VCaP (cell line): ENCODE measurements around the gene METTL1.
"Not testable (repeated sequence)": the region's sequence is repeated elsewhere in the genome, so short reads cannot be mapped to it uniquely, and the experiment has no call there.

Source experiments
- H3K27ac ChIP-seq: fragments of 450-650 bp; 2 replicates; pipeline ENCODE4 v1.5.1; 2017
- TF ChIP-seq, protein P1 (sequence below): fragments of 450-650 bp; conservative IDR thresholded peaks from 2 replicates; pipeline ENCODE4 v1.5.1; 2017; ENCODE audit warnings: mild to moderate bottlenecking, moderate library complexity

METTL1 gene

DNA sequence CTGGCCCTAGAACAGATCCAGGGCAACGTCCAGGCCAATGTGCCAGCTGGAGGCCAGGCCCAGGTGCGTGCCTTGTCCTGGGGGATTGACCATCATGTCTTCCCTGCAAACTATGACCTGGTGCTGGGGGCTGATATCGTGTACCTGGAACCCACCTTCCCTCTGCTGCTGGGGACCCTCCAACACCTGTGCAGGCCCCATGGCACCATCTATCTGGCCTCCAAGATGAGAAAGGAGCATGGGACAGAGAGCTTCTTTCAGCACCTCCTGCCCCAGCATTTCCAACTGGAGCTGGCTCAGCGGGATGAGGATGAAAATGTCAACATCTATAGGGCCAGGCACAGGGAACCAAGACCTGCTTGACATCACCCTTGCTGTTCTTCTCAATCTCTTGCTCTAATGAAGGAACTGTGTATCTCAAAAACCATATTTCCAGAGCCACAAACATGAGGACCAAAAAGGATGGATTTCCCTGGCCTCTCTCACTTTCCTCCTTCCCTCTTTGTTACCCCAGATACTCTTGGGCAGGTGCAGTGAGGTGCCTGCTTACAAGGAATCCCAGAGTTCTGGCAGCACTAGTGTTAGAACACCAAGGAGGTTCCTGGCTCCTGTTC, 8.5 kb upstream of the METTL1 start:
- TF ChIP-seq, protein P1, sequence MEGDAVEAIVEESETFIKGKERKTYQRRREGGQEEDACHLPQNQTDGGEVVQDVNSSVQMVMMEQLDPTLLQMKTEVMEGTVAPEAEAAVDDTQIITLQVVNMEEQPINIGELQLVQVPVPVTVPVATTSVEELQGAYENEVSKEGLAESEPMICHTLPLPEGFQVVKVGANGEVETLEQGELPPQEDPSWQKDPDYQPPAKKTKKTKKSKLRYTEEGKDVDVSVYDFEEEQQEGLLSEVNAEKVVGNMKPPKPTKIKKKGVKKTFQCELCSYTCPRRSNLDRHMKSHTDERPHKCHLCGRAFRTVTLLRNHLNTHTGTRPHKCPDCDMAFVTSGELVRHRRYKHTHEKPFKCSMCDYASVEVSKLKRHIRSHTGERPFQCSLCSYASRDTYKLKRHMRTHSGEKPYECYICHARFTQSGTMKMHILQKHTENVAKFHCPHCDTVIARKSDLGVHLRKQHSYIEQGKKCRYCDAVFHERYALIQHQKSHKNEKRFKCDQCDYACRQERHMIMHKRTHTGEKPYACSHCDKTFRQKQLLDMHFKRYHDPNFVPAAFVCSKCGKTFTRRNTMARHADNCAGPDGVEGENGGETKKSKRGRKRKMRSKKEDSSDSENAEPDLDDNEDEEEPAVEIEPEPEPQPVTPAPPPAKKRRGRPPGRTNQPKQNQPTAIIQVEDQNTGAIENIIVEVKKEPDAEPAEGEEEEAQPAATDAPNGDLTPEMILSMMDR = no peak
- H3K27ac ChIP-seq = no peak overlapping the region

DNA sequence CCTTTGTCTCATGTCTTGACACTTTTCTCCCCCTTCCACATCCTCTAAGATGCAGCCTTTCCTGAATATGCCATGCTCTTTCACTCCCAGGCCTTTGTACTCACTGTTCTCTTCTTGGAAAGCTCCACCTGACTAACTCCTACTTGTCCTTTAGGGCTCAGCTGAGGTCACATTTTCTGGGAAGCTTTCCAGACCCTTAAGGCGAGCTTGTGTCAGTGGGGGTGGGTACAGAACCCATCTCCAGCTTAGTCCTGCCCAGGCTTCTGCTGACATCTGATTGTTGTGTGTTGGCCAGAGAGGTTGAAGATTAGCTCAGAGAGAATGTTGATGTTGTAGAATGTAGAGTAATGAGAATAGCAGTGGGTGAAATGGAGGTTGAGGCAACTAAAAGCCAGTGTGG, 7.8 kb upstream of the METTL1 start:
- TF ChIP-seq, protein P1 = no peak
- H3K27ac ChIP-seq = no peak overlapping the region

DNA sequence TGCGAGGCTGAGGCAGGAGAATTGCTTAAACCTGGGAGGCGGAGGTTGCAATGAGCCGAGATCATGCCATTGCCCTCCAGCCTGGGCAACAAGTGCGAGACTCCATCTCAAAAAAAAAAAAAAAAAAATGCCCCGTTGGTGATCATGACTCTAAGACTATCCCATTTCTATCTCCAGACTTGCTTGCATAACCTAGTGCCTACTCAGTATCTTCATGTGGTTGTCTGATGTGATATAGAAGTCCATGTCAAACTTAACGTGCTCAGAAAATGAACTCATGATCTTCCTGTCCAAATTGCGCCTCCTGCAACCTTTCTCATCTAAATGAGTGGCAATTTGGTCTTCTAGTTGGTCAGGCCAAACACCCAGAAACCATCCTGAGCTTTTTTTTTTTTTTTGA, 6.0 kb upstream of the METTL1 start:
- no peak overlapping the region for H3K27ac ChIP-seq
- TF ChIP-seq, protein P1 = no peak

DNA sequence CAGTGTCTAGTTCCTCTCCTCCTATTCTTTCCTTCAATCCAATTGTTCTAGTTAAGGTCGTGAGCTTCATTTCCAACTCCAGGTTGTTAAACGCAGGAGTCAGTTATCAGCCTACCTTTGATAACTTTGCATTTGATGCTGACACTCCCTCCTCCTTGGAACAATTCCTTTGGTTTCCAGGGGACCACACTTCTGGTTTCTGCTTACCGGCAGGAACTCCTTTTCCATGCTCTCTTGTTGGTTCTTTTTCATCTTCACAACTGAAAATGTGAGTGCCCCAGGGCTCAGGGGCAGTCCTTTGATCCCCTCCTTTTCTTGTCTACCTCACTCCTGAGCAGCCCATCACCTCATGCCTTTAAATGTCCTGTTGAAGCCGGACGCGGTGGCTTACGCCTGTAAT, 5.5 kb upstream of the METTL1 start:
- no peak overlapping the region for H3K27ac ChIP-seq
- TF ChIP-seq, protein P1 = no peak

DNA sequence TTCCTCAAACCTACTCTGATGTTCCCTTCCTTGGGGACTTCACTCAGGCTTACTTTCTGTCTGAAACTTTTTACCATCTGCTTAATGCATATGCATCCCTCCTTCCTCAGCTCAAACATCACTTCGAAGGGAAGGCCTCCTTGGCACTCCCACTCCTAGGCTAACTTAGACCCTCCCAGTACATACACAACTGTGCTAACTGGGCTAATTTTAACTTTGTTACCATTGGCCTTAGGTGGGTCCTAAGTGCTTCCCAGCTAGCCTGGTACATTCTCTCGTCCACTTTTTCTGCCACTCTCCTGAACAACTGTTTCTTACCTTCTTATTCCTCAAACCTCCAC, 4.3 kb upstream of the METTL1 start:
- H3K27ac ChIP-seq = no peak overlapping the region
- TF ChIP-seq, protein P1 = no peak

DNA sequence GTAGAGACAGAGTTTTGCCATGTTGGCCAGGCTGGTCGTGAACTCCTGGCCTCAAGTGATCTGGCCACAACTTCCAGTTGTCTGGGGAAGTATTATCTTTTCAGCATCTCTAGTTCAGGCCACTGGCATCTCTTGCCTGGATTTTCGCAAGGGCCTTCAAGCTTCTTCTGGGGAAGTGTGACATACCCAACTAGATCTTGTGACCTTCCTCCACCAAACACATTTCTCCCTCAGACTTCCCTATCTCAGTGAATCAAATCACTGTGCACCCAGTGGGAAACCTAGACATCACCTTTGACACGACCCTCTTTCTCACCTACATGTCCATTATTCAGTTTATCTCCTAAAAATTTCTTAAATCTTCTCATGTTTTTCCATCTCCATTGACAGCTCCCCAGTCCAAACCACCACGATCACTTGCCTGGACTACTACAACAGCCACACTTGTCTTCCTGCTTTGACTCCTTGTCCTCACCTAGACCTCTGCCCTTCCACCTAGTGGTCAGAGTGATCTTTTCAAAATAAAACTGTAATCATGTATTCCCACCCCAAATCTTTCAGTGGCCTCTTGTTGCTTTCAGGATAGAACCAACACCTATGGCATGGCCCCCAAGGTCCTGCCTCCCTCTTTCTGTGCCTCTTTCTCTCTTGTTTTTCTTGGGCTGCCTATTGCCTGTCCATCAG, 3.8 kb upstream of the METTL1 start:
- no peak overlapping the region for H3K27ac ChIP-seq
- TF ChIP-seq, protein P1 = no peak

DNA sequence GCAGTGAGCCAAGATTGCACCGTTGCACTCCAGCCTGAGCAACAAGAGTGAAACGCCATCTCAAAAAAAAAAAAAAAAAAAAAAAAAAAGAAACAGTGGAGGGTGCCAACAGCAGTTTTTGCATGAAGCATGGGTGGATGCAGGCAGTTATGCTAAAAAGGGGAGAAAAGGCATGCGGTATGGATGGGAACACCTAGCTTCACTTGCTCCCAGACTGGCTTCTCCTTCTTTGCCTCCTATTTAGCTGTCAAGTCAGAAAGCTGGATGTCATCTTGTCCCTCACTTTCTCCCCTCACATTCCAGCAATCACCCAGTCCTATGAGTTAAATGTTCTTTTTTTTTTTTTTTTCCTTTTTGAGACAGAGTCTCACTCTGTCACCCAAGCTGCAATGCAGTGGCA, 3.1 kb upstream of the METTL1 start:
- TF ChIP-seq, protein P1 = no peak

DNA sequence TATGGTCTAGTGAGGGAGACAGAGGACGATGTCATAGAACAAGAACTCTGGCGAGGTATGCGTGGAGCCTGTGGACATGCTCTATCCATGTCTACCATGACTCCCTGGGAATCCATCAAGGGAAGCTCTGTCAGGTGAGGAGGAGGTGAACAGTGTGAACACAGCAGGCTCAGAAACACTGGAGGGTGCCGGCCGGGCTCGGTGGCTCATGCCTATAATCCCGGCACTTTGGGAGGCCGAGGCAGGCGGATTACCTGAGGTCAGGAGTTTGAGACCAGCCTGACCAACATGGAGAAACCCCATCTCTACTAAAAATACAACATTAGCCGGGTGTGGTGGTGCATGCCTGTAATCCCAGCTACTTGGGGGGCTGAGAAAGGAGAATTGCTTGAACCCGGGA, 2.7 kb upstream of the METTL1 start:
- H3K27ac ChIP-seq = not testable (repeated sequence)

More for the DNA sequence above, 3.1 kb upstream of the METTL1 start:
- H3K27ac ChIP-seq = no peak overlapping the region
